Panc1 (cell line): ENCODE data around the gene PDE10A. TPM values are rescaled to one million over a fixed set of nuclear protein-coding genes. Genes with fewer than 3 reads are reported as not detected.

Source experiments
- ATAC-seq: fragments of 200-7000 bp; cut with Tn5 transposase; 2 replicates; pipeline ENCODE4 v1.9.1; 2020; ENCODE audit warnings: mild to moderate bottlenecking, moderate library complexity
- BruUV-seq: library from RNA; stranded (reverse); fragments of 400-500 nt; replicated peaks from 2 replicates; lab custom pipeline; 2021; lab: Mats Ljungman, UMichigan
- CTCF ChIA-PET: fragments of 300-600 bp; sonication (Branson Sonifier 250); formaldehyde crosslinking; loops from one replicate; lab custom pipeline; 2022; ENCODE audit warnings: antibody characterized with exemption; lab: Charles Lee
- POLR2A ChIA-PET: fragments of 300-600 bp; sonication (Branson Sonifier 250); formaldehyde crosslinking; loops from one replicate; lab custom pipeline; 2022; ENCODE audit warnings: antibody characterized with exemption; lab: Charles Lee
- DNase-seq: peaks from one replicate; pipeline ENCODE4 v3.0.0-alpha.2; 2010; ENCODE audit warnings: low read depth, low spot score
- H3K27ac ChIP-seq: 2 replicates; pipeline ENCODE4 v1.5.1; 2011; ENCODE audit warnings: mild to moderate bottlenecking, low read length, inconsistent platforms
- H3K27me3 ChIP-seq: fragments of 200-500 bp; sonication (Bioruptor generic); 2 replicates; pipeline ENCODE4 v1.6.0; 2014; ENCODE audit warnings: low read length, inconsistent platforms; ENCODE audit not compliant: control insufficient read depth, insufficient read depth
- H3K36me3 ChIP-seq: fragments of 200-500 bp; sonication (Bioruptor generic); 2 replicates; pipeline ENCODE4 v1.5.1; 2014; ENCODE audit warnings: inconsistent platforms, mild to moderate bottlenecking, low read length, moderate library complexity; ENCODE audit not compliant: control insufficient read depth, insufficient read depth
- H3K4me1 ChIP-seq: 2 replicates; pipeline ENCODE4 v1.5.1; 2011; ENCODE audit warnings: inconsistent platforms, mild to moderate bottlenecking, low read length, moderate library complexity; ENCODE audit not compliant: control insufficient read depth, insufficient read depth
- H3K4me3 ChIP-seq, 2 experiments: 2 replicates each; pipeline ENCODE4 v1.5.1; 2011 to 2012; ENCODE audit warnings: low read depth in 2 of 2, low read length in 2 of 2, mild to moderate bottlenecking in 2 of 2, inconsistent platforms in 1 of 2, moderate library complexity in 1 of 2
- H3K9me3 ChIP-seq: fragments of 200-500 bp; sonication (Bioruptor generic); 2 replicates; pipeline ENCODE4 v1.5.1; 2014; ENCODE audit warnings: low read depth, mild to moderate bottlenecking, inconsistent platforms, low read length, moderate library complexity; ENCODE audit not compliant: control insufficient read depth, insufficient read depth
- POLR2AphosphoS5 ChIP-seq: IDR thresholded peaks from 2 replicates; pipeline ENCODE4 v1.6.1; 2012; ENCODE audit warnings: mild to moderate bottlenecking, low read depth, low read length, moderate library complexity
- SIN3A ChIP-seq: IDR thresholded peaks from 2 replicates; pipeline ENCODE4 v1.6.1; 2012; ENCODE audit warnings: low read depth, mild to moderate bottlenecking, low read length, moderate library complexity, borderline replicate concordance; ENCODE audit not compliant: insufficient read depth
- TCF7L2 ChIP-seq: IDR thresholded peaks from 2 replicates; pipeline ENCODE4 v1.6.1; 2011; ENCODE audit warnings: mild to moderate bottlenecking, low read depth, low read length, inconsistent platforms
- in situ Hi-C: cut with HindIII; loops from 2 replicates; pipeline ENCODE4 v1.10.0; 2016; ENCODE audit warnings: low sequenced_read_pairs, low pct_unique_long_range_greater_than_20kb
- intact Hi-C: fragments of 100-400 bp; cut with micrococcal nuclease; formaldehyde crosslinking; loops from one replicate; pipeline ENCODE4 v1.10.0; 2022; ENCODE audit not compliant: unreplicated experiment
- total RNA-seq: library from RNA; stranded (reverse); gene quantifications from one replicate; pipeline ENCODE4 v1.2.1, GENCODE V29; 2021; ENCODE audit not compliant: unreplicated experiment
- TF ChIP-seq, protein P1 (sequence below): fragments of 450-650 bp; IDR thresholded peaks from 2 replicates; pipeline ENCODE4 v1.5.1; 2017; ENCODE audit warnings: mild to moderate bottlenecking
- TF ChIP-seq, protein P2 (sequence below), 2 experiments: IDR thresholded peaks; 2 replicates each; pipeline ENCODE4 v1.6.1; 2011 to 2012; ENCODE audit warnings: low read depth in 2 of 2, control low read depth in 1 of 2, low read length in 1 of 2, mild to moderate bottlenecking in 1 of 2, moderate library complexity in 1 of 2; ENCODE audit not compliant: insufficient read depth in 1 of 2

Gene PDE10A
- total RNA-seq, 1 experiment from 2014 or later = 27.8 TPM

DNA sequence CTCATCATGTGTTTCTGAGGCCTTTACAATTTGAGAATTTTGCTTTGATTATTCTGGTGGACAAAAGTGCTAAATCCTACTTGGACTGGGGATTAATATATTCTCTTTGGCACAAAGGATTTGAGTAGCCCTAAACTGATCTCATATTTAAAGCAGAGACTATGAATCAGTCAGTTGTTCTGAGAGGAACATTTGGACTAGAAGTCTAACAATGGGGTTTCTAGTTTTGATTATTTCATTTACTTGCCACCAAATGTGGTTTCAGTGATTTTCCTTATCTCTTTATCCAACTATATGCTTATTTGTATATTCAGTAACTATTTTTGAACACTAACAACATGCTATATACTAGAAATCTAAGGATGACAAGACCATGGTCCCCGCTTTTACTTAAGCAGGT, 81.4 kb downstream of the PDE10A start:
- no TSS peak for BruUV-seq
- CTCF ChIA-PET = no interaction called here
- H3K4me3 ChIP-seq = no peak overlapping the region
- no peak for ATAC-seq
- in situ Hi-C loops (no loop called here), intact Hi-C loops (no loop called here)
- peaks cover 7% of the 10 kb centered on the region; the same call in 1 of the 2 replicates for H3K9me3 ChIP-seq
- DNase-seq = no peak
- TF ChIP-seq POLR2AphosphoS5 = no peak
- no peak for TF ChIP-seq TCF7L2
- TF ChIP-seq, protein P1, sequence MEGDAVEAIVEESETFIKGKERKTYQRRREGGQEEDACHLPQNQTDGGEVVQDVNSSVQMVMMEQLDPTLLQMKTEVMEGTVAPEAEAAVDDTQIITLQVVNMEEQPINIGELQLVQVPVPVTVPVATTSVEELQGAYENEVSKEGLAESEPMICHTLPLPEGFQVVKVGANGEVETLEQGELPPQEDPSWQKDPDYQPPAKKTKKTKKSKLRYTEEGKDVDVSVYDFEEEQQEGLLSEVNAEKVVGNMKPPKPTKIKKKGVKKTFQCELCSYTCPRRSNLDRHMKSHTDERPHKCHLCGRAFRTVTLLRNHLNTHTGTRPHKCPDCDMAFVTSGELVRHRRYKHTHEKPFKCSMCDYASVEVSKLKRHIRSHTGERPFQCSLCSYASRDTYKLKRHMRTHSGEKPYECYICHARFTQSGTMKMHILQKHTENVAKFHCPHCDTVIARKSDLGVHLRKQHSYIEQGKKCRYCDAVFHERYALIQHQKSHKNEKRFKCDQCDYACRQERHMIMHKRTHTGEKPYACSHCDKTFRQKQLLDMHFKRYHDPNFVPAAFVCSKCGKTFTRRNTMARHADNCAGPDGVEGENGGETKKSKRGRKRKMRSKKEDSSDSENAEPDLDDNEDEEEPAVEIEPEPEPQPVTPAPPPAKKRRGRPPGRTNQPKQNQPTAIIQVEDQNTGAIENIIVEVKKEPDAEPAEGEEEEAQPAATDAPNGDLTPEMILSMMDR = no peak
- TF ChIP-seq SIN3A = no peak
- TF ChIP-seq, protein P2, sequence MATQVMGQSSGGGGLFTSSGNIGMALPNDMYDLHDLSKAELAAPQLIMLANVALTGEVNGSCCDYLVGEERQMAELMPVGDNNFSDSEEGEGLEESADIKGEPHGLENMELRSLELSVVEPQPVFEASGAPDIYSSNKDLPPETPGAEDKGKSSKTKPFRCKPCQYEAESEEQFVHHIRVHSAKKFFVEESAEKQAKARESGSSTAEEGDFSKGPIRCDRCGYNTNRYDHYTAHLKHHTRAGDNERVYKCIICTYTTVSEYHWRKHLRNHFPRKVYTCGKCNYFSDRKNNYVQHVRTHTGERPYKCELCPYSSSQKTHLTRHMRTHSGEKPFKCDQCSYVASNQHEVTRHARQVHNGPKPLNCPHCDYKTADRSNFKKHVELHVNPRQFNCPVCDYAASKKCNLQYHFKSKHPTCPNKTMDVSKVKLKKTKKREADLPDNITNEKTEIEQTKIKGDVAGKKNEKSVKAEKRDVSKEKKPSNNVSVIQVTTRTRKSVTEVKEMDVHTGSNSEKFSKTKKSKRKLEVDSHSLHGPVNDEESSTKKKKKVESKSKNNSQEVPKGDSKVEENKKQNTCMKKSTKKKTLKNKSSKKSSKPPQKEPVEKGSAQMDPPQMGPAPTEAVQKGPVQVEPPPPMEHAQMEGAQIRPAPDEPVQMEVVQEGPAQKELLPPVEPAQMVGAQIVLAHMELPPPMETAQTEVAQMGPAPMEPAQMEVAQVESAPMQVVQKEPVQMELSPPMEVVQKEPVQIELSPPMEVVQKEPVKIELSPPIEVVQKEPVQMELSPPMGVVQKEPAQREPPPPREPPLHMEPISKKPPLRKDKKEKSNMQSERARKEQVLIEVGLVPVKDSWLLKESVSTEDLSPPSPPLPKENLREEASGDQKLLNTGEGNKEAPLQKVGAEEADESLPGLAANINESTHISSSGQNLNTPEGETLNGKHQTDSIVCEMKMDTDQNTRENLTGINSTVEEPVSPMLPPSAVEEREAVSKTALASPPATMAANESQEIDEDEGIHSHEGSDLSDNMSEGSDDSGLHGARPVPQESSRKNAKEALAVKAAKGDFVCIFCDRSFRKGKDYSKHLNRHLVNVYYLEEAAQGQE (IDR thresholded peaks at IDR 0.05; ENCODE audit: insufficient read depth in 1 of 2, low read depth in 2 of 2, low read length in 1 of 2) = no peak
- peaks cover 21% of the 10 kb centered on the region; the same call in 1 of the 2 replicates for H3K4me1 ChIP-seq
- no peak overlapping the region; the same call in 1 of the 2 replicates for H3K27ac ChIP-seq
- no peaks in the 10 kb centered on the region for H3K27me3 ChIP-seq
- no peaks in the 10 kb centered on the region for H3K36me3 ChIP-seq
- POLR2A ChIA-PET = no interaction called here

DNA sequence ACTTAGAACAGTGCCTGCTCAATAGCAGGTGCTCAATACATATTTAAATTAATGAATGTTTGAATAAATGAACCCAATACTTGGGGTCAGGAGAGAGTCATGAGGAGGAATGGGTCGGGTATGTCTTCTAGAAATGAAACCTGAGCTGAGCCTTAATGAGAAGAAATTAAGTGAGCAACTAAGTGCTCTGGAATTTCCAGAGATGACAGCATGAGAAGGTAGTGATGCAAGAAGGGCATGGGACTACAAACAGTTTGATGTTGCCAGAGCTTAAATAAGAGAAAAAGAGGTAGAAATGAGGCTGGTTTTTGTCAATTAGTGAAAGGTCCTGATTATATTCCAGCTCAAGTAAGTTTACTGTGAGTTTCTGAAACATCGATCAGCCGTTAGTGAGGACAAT, 82.9 kb downstream of the PDE10A start:
- intact Hi-C loops (no loop called here), in situ Hi-C loops (no loop called here)
- CTCF ChIA-PET = no interaction called here
- no peaks in the 10 kb centered on the region for H3K27me3 ChIP-seq
- peaks cover 2% of the 10 kb centered on the region; the same call in 1 of the 2 replicates for H3K9me3 ChIP-seq
- no peak for TF ChIP-seq TCF7L2
- no TSS peak for BruUV-seq
- POLR2A ChIA-PET = interaction anchor here (0.5 kb wide), 1 partner anchor 452 kb away, joined by 5 read pairs; no protein-coding TSS in a partner anchor
- no peak overlapping the region; the same call in 1 of the 2 replicates for H3K27ac ChIP-seq
- no peak for DNase-seq
- no peak overlapping the region for H3K4me3 ChIP-seq
- no peak for ATAC-seq
- no peaks in the 10 kb centered on the region for H3K36me3 ChIP-seq
- peaks cover 35% of the 10 kb centered on the region for H3K4me1 ChIP-seq

DNA sequence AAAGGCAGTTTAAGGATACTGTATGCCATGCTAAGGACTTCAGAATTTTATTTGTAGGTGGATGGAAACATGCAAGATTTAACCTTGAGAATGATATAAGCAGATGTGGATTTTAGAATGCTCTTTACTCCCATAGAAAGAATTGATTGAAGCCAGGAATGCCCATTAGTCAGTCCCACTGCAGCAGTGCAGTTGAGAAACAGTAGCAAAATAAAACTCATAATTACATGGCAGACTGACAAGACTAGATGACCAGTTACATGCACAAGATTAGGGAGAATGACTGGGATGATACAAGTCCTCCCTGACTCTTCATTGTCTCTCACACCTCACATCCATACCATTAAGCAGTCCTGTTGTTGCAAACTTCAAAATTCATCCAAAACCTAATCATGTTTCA, 83.9 kb downstream of the PDE10A start:
- Histone ChIP-seq H3K27ac (peak overlapping the region; percentile 42; the same call in 1 of the 2 replicates), H3K4me3 (no peak overlapping the region), H3K4me1 (peaks cover 39% of the 10 kb centered on the region), H3K27me3 (no peaks in the 10 kb centered on the region), H3K36me3 (no peaks in the 10 kb centered on the region), H3K9me3 (peaks cover 2% of the 10 kb centered on the region; the same call in 1 of the 2 replicates)
- ATAC-seq (no peak), DNase-seq (no peak)
- intact Hi-C loops (no loop called here), in situ Hi-C loops (no loop called here)
- POLR2A ChIA-PET = no interaction called here
- CTCF ChIA-PET = no interaction called here
- TF ChIP-seq SIN3A (no peak), TCF7L2 (no peak), POLR2AphosphoS5 (no peak)
- TF ChIP-seq, protein P1 = no peak
- BruUV-seq = no TSS peak
